NCI-H1417 treated with DMSO at 0.1 percent for 48 hours (cell line): ENCODE measurements around the gene SULT1A3.
"Not testable (repeated sequence)": the region's sequence is repeated elsewhere in the genome, so short reads cannot be mapped to it uniquely, and the experiment has no call there.

Source experiments
- DNase-seq: peaks from one replicate; lab custom pipeline; 2025; lab: John Stamatoyannopoulos, UW

SULT1A3 gene

DNA sequence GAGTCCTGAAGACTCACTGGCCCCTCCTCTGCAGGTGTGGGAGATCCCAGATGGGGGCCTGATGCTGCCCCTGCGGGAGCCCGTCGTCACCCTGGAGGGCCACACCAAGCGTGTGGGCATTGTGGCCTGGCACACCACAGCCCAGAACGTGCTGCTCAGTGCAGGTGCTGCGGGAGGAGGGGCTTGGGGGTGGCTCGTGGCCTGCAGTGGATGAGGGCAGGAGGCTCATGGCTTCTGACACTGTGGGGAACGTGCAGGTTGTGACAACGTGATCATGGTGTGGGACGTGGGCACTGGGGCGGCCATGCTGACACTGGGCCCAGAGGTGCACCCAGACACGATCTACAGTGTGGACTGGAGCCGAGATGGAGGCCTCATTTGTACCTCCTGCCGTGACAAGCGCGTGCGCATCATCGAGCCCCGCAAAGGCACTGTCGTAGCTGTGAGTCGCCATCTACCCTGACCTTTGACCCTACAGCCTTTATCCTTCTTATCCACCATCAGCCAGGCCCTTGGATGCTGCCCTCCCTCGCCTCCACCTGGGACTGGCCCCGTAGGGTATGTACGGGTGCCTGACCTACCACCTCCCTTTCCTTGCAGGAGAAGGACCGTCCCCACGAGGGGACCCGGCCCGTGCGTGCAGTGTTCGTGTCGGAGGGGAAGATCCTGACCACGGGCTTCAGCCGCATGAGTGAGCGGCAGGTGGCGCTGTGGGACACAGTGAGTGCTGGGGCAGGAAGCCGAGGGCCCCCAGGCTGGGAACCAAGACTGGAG lies 12.1 kb upstream of the SULT1A3 start:
- DNase-seq, result no peak

DNA sequence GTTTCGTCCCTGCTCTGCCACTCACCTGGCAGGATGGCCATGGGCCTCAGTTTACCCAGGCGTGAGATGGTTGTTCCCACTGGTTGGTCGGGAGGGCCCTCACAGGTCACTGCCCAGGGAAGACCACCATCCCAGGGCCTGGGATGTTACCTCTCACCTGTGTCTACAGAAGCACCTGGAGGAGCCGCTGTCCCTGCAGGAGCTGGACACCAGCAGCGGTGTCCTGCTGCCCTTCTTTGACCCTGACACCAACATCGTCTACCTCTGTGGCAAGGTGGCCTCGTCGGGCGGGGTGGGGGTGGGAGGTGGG lies 11.5 kb upstream of the SULT1A3 start:
- DNase-seq, result no peak

DNA sequence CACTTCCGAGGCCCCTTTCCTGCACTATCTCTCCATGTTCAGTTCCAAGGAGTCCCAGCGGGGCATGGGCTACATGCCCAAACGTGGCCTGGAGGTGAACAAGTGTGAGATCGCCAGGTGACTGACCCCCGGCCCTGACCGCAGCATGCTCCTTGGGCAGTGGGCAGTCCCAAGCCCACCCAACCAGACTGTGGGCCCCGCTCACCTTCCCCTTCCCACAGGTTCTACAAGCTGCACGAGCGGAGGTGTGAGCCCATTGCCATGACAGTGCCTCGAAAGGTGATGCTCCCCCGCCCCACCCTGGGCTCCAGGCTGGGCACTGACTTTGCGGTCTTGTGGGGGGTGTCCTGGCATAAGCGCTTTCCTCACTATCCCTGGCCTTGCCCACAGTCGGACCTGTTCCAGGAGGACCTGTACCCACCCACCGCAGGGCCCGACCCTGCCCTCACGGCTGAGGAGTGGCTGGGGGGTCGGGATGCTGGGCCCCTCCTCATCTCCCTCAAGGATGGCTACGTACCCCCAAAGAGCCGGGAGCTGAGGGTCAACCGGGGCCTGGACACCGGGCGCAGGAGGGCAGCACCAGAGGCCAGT lies 11.0 kb upstream of the SULT1A3 start:
- no peak for DNase-seq

DNA sequence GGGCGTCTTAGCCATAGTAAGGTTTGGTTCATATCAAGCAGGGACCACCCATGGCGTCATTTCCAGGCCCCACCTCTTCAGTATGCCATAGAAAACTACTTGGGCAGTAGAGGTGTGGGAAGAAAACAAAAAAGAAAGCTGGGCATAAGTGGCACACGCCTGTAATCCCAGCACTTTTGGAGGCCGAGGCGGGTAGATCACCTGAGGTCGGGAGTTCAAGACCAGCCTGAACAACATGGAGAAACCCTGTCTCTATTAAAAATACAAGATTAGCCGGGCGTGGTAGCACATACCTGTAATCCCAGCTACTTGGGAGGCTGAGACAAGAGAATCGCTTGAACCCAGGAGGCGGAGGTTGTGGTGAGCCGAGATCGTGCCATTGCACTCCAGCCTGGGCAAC lies 7.9 kb upstream of the SULT1A3 start:
- not testable (repeated sequence) for DNase-seq

DNA sequence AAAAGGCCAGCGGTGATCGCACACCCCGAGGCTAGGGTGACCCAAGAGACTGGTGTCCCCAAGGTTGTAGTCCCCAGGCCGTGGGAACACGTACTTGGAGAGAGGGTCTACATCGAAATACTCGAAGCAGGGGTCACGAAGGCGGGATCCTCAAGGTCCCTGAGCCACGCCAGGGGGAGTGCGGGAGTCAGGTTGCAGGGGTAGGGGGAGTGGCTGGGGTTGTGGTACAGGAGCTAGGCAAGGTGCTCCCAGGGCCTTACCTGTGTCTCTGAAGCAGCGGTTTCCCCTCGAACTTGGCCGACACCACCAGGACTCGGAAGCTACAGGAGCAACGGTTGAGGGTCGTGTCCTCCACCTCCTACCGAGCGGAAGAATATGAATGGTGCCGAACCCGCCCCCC lies 6.0 kb upstream of the SULT1A3 start:
- DNase-seq, result not testable (repeated sequence)

DNA sequence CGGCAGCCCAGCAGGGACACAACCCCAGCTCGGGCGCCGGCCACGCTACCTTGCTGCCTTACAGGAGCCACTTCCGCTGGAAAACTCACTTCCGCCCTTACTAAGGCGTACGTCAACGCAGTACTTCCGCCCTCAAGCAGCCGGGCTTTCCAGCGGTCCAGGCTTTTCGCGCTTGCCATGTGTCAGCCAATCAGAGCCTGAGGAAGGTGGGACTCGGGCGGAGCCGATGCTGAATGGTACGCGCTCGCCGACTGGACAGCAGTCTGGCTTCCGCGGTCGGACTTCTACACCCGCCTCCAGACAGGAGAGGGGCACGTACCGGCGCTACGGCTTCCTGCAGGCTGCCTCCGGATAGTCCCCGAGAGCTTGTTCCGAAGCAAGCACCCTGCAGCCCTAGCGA lies 5.4 kb upstream of the SULT1A3 start, which contains the start of the genes BOLA2B and SLX1A:
TSS of gene BOLA2B (minus strand) at position 52 of the 400 bp plus-strand sequence. CDS start 71 bp downstream, outside the sequence.
TSS of gene SLX1A (plus strand) at position 261 of the 400 bp plus-strand sequence. CDS start 210 bp downstream, outside the sequence.
- not testable (repeated sequence) for DNase-seq

DNA sequence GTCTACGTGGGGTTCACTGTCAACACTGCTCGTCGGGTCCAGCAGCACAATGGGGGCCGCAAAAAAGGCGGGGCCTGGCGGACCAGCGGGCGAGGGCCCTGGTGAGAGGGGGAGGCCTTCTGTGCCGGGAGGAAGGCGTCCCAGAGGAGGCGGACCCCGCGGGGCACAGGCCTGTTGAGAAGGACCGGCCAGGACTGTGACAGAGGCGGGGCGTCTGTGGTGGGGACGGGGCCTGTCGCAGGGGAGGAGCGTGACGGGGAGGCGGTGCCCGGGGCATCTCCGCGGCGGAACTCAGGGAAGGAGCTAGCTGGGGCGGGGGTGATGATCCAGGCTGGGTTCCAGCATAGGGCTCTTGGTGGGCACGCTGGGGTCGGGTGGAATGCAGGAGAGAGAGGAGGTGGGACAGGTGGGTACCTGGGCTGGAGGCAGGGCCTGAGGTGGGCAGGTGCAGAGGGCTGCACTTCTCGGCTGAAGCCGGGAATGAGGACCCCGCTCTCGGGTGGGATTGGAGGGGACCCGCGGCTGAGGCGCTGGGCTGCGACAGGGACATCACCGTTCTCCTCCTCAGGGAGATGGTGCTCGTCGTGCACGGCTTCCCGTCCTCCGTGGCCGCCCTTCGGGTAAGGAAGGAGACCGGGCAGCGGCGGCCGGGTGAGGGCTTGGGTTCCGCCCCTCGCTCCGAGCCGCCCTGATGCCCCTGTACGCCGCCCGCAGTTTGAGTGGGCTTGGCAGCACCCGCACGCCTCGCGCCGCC lies 4.7 kb upstream of the SULT1A3 start:
- DNase-seq, result not testable (repeated sequence)

DNA sequence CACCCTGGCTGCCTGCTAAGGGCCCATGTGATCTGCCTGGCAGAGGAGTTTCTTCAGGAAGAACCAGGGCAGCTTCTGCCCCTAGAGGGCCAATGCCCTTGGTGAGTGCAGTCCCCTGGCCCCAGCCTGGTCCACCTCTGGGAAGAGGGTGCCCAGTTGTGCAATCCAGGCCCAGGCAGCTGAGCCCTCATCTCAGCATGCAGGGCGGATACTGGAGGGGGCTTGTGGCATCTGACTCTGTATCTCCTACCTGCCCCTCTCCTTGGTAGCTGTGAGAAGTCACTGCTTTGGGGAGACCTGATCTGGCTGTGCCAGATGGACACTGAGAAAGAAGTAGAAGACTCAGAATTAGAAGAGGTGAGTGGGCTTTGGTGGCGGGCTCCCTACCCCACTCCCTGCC lies 2.1 kb upstream of the SULT1A3 start:
- not testable (repeated sequence) for DNase-seq

DNA sequence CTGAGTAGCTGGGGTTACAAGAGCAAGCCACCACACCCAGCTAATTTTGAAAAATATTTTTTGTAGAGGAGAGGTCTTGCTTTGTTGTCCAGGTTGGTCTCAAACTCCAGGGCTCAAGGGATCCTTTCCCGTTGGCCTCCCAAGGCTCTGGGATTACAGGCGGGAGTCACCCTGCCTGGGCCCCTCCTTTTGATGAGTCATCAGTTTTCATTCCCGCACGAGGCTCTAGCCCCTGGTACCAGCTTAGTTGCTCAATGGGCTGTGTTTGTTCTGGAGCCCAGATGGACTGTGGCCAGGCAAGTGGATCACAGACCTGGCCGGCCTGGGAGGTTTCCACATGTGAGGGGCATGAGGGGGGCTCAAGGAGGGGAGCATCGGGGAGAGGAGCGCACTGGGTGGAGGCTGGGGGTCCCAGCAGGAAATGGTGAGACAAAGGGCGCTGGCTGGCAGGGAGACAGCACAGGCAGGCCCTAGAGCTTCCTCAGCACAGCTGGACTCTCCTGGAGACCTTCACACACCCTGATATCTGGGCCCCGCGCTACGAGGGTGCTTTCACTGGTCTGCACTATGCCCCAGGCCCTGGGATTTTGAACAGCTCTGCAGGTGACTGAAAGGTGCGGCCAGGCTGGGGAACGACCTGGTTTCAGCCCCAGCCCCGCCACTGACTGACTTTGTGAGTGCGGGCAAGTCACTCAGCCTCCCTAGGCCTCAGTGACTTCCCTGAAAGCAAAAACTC lies 721 bp downstream of the SULT1A3 start:
- DNase-seq, result not testable (repeated sequence)

DNA sequence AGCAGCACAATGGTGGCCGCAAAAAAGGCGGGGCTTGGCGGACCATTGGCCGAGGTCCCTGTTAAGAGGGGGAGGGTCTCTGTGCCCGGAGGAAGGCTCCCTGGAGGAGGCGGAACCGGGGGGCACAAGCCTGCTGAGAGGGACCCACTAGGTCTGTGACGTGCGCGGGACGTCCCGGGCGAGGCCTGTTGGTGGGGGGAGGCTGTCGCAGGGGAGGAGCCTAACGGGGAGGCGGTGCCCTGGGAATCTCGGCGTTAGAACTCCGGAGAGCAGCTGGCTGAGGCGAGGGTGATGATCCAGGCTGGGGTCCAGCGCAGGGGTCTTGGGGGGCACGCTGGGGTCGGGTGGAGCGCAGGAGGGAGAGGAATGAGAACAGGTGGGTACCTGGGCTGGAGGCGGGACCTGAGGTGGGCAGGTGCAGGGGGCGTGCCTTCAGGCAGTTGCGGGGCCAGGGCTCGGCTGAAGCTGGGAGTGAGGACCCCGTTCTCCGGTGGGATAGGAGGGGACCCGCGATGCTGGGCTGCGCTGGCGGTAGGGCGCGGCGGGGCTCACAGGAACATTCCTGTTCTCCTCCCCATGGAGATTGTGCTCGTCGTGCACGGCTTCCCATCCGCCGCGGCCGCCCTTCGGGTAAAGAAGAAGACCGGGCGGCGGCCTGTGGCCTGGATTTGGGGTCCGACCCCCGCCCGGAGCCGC lies 6.6 kb downstream of the SULT1A3 start:
- not testable (repeated sequence) for DNase-seq

DNA sequence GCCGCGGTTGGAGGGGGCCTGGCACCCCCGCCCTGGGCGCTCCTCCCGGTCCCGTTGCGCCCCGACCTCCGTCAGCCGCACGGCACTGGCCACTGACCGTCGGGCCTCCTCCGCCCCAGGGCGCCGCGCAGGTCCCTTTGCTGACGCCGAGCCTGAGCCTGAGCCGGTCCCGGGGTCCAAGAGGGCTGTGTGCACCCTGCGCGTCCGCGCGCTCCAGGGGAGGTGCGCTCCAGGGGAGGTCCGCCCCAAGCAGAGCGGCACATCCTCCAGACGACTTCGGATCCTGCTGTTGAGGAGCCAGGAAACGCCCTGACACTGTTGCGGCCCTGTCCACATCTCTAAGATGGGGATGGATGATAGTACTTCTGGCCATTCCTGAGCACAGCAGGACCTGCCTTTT lies 7.2 kb downstream of the SULT1A3 start:
- not testable (repeated sequence) for DNase-seq

DNA sequence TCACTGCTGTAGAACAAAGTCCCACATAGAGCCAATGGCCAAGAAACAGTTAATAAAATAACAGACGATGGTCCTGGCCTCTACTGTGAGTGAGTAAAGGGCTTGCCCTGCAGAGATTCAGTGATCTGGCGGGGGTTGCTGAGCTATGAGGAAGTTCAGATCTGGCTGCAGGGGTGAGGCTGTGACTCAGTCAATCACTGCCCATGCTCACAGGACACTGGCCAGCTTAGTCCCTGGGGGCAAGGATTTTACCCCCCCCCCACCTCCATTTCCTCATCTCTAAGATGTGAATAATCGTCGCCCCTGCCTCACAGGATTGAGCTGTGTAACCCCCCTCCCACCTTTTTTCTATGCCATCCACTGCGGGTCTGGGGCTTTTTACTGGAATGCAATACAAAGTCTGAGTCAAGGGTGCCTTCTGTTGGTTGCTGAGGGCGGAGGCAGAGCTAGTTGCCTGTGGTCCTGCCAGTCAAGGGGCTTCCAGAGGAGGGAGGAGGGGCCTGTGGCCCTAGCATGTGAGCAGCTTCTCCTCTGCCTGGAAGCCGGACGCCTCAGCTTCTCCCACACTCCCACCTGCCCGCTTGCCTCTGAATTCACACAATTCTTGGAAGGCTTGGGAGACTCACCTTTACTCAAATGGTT lies 8.1 kb downstream of the SULT1A3 start:
- DNase-seq, result not testable (repeated sequence)

DNA sequence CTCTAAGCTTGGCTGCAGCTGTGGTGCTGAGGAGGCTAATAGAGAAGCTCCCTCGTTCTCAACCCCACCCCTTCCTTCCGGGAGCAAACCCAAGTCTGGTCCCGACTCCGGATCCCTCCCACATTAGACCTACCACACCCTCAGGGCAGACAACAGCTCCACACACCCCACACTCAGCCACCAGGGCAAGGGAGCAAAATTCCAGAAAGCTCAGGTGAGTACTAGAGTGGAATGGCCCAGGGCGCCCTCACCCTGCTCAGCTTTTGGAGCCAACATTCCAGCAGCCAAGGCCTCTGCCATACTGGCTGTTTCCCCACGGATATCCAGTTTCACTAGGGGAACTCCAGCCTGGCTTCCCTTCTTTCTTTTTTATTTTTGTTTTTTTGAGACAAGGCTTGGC lies 10.0 kb downstream of the SULT1A3 start:
- not testable (repeated sequence) for DNase-seq

DNA sequence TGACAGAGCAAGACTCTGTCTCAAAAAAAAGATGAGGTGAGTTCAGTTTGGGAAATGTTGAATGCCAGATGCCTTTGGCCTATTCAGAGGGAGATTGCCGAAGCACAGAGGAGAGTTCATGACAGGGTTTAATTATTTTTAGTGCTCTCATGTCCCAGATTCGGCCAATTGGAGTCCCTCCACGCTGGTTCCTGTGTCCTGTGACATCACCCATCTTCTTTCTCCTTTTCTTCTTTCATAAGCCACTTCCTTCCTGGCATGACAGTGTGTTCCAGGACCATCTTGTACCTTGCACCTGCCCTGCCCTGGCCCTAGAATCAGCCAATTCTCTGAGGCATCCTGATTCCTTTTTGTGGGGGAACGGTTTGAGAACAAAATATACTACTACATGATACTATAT lies 12.4 kb downstream of the SULT1A3 start:
- DNase-seq, result not testable (repeated sequence)

DNA sequence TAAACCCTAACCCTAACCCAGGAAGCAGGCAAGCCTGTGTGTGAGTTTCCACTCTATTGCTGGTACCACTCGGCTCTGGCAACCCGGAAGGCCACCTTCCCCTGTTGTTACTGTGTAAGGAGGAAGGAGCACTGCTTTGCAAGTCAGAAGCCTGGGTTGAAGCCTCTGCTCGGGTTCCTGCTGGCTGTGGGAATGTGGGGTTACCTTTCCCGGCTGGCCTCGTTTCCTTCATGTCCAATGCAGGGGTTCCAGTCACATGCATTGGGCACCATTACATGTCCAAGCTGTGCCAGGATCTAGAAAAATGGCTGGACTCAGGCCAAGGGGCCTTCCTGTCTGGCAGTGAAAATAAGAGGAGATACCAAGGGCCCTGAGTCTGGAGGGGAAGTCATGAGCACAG lies 18.0 kb downstream of the SULT1A3 start:
- not testable (repeated sequence) for DNase-seq

DNA sequence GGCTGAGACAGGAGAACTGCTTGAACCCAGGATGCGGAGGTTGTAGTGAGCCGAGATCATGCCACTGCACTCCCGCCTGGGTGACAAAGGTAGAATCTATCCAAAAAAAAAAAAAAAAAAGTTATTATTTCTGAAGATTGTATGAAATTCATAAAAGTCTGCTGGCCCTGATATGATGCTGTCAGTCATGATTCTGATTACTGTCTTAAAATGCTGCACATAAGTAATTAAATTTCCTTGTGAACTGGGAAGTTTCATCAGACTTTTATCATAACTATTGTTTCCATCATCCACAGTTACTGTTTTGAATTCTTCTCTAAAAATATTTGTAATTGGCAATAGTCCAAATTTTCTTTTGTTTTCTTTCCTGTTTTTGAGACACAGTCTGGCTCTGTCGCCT lies 49.3 kb downstream of the SULT1A3 start, which contains the start of gene NPIPB13:
TSS of gene NPIPB13 (minus strand) at position 101 of the 400 bp plus-strand sequence. CDS start 2,906 bp downstream, outside the sequence.
- not testable (repeated sequence) for DNase-seq
